Measurements from ENCODE around the gene NDUFB10.

The NDUFB10 gene

DNA sequence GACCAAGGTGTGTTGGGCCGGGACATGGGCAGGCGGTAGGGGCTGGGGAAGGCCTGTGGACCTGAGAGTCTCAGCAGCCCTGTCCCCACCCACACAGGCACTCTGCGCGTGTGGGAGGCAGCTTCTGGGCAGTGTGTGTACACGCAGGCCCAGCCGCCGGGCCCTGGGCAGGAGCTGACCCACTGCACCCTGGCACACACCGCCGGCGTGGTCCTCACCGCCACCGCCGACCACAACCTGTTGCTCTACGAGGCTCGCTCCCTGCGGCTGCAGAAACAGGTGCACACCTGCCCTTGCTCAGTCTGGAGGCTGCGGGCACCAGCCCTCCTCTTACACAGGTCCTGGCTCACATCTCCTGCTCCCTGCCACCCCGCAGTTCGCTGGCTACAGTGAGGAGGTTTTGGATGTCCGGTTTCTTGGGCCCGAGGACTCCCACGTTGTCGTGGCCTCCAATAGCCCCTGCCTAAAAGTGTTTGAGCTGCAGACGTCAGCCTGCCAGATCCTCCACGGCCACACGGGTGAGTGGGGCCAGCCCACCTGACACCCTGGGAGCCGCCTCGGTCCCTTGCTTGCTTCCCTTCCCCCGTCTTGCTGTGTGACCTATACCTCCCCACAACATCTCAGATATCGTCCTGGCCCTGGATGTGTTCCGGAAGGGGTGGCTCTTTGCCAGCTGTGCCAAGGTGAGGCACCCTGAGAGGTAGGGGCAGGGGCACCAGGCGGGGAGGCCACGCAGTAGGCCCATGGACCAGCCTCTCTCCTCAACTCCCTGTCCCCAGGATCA, 16.3 kb downstream of the NDUFB10 start:
- DNase-seq (ENCODE audit: low read depth): no peak
- TF ChIP-seq, protein P1, sequence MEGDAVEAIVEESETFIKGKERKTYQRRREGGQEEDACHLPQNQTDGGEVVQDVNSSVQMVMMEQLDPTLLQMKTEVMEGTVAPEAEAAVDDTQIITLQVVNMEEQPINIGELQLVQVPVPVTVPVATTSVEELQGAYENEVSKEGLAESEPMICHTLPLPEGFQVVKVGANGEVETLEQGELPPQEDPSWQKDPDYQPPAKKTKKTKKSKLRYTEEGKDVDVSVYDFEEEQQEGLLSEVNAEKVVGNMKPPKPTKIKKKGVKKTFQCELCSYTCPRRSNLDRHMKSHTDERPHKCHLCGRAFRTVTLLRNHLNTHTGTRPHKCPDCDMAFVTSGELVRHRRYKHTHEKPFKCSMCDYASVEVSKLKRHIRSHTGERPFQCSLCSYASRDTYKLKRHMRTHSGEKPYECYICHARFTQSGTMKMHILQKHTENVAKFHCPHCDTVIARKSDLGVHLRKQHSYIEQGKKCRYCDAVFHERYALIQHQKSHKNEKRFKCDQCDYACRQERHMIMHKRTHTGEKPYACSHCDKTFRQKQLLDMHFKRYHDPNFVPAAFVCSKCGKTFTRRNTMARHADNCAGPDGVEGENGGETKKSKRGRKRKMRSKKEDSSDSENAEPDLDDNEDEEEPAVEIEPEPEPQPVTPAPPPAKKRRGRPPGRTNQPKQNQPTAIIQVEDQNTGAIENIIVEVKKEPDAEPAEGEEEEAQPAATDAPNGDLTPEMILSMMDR (IDR thresholded peaks at IDR 0.05; ENCODE audit: low read length, missing control alignments): no peak
- H3K4me3 ChIP-seq (replicated peaks; ENCODE audit: low read depth, low read length): no peak overlapping the region

DNA sequence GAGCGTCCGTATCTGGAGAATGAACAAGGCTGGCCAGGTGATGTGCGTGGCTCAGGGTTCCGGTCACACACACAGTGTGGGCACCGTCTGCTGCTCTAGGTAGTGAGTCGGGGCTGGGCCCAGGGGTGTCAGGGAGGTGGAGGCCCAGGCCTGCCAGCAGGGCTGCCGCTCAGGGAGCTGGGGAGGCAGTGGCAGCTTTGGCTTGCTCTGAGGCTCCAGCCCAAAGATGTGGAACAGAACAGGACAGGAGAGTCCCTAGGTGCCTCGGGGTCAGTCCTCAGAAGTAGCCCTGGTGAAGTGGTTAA, 16.8 kb downstream of the NDUFB10 start:
- DNase-seq (ENCODE audit: low read depth): no peak
- TF ChIP-seq, protein P1 (IDR thresholded peaks at IDR 0.05; ENCODE audit: low read length, missing control alignments): no peak
- no peak overlapping the region for H3K4me3 ChIP-seq (replicated peaks; ENCODE audit: low read depth, low read length)

DNA sequence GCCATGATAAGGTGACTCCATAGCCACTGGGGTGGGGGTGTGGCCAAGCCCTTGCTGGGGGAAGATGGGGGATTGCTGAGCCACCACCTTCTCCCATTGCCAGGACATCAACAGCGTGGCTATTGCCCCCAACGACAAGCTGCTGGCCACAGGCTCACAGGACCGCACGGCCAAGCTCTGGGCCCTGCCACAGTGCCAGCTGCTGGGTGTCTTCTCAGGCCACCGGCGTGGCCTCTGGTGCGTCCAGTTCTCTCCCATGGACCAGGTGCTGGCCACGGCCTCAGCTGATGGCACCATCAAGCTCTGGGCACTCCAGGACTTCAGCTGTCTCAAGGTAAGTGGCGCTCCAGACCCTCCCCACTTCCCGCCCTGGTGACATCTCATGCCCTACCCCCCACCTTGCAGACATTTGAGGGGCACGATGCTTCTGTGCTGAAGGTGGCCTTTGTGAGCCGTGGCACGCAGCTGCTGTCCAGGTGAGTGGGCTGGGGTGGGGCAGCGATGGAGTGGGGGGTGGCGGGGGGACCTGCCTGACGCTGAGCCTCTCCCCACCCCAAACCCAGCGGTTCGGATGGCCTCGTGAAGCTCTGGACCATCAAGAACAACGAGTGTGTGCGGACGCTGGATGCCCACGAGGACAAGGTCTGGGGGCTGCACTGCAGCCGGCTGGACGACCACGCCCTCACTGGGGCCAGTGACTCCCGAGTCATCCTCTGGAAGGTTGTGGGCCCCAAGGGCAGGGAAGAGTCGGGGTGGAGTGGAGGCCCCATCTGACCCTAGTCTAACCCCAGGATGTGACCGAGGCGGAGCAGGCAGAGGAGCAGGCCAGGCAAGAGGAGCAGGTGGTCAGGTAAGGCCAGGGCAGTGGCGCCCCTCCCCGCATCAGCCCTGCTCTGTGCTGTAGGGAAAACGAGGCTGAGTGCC, 17.9 kb downstream of the NDUFB10 start:
- TF ChIP-seq, protein P1 (IDR thresholded peaks at IDR 0.05; ENCODE audit: low read length, missing control alignments): no peak
- H3K4me3 ChIP-seq (replicated peaks; ENCODE audit: low read depth, low read length): no peak overlapping the region
- no peak for DNase-seq (ENCODE audit: low read depth)

DNA sequence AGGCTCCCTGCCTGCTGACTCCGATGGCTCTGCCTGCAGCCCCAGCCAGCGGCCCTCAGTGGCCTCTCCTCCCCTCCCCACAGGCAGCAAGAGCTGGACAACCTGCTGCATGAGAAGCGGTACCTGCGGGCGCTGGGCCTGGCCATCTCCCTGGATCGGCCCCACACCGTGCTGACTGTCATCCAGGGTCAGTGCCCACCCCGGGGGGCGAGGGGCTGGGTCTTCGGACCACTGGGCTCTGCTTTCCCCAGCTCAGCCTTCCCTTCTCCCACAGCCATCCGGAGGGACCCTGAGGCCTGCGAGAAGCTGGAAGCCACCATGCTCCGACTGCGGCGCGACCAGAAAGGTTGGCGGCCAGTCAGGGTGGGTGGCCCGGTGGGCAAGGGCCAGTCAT, 18.5 kb downstream of the NDUFB10 start:
- no peak for DNase-seq (ENCODE audit: low read depth)
- H3K4me3 ChIP-seq (replicated peaks; ENCODE audit: low read depth, low read length): no peak overlapping the region
- TF ChIP-seq, protein P1 (IDR thresholded peaks at IDR 0.05; ENCODE audit: low read length, missing control alignments): no peak

DNA sequence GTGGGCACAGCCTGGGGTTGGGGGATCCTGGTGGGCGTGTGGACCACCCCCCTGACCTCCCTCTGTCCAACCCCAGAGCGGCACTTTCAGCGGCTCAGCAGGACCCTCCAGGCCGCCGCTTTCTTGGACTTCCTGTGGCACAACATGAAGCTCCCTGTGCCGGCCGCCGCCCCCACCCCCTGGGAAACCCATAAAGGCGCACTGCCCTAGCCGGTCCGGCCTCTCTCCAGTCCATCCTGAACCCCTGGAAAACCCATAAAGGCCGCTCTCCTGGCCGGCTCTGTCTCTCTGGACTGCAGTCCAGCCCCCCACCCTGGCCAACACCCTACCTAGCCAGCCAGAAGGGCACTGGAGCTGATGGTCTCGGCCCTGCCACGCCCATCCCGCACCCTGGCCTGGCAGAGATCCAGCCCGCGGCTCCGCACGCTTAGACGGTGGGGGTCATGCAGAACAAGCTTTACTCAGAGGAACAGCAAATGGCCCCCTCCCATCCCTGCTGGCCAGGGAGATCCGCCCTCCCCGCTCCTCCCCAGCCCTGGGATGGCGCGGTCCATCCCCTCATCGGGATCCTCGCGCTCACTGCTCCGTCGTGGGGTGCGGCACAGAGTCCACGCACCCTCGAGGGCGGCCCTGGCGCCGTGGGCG, 19.3 kb downstream of the NDUFB10 start:
- no peak for DNase-seq (ENCODE audit: low read depth)
- no peak overlapping the region for H3K4me3 ChIP-seq (replicated peaks; ENCODE audit: low read depth, low read length)
- TF ChIP-seq, protein P1 (IDR thresholded peaks at IDR 0.05; ENCODE audit: low read length, missing control alignments): no peak

DNA sequence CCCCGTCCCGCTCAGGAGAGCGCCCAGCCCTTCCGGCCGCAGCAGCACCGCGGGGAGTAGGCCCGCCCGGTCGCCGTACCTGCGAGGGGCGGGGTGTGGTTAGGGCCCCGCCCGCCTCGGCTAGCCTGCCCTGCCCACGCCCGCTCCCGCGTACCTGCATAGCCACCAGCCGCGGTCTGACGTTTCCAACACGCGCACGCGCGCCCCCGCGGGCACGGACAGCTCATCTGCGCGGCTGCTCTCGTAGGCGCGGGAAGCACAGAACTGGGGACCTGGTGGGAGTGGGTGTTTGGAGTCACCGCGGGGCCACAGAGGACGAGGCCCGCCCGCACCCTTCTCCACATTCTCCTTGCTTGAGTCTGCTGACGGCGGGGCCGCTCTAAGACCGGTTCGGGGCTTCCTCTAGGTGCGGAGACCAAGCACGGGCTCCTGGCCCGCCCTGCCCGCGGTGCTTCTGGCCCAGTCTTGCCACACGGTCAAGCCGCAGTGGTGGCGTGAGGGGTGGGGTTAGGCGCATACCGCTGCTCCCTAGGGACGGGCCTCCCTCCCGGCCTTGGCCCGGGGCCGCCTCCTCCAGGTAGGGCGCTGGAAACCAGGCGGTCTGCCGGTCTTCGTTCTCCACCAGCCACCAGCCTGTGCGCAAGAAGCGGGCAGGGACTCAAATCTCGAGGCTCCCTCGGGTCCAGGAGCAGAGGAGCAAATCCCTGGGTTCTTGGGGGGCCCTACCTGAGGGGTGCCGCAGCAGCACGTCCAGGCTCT, 20.1 kb downstream of the NDUFB10 start:
- no peak for DNase-seq (ENCODE audit: low read depth)
- no peak overlapping the region for H3K4me3 ChIP-seq (replicated peaks; ENCODE audit: low read depth, low read length)
- TF ChIP-seq, protein P1 (IDR thresholded peaks at IDR 0.05; ENCODE audit: low read length, missing control alignments): no peak
